DMS53 treated with DMSO at 0.1 percent for 48 hours (cell line): ENCODE results near the gene DUSP14.
A peak's percentile ranks its signal among the peaks of the same experiment; 100 is the strongest.

Source experiments
- DNase-seq: peaks from one replicate; lab custom pipeline; 2025; ENCODE audit not compliant: unreplicated experiment; lab: John Stamatoyannopoulos, UW

The DUSP14 gene

DNA sequence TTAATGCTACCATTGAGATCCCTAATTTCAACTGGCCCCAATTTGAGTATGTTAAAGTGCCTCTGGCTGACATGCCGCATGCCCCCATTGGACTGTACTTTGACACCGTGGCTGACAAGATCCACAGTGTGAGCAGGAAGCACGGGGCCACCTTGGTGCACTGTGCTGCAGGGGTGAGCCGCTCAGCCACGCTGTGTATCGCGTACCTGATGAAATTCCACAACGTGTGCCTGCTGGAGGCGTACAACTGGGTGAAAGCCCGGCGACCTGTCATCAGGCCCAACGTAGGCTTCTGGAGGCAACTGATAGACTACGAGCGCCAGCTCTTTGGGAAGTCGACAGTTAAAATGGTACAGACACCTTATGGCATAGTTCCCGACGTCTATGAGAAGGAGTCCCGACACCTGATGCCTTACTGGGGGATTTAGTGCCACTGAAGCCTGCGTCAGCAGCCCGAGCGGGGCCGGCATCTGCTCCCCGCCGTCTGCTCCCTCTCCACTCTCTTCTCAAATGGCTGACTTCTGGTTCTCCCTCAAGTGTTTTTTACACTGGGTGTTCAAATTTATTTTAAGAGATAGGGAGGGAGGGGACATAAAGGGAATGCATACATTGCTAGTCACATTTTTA, 22.9 kb downstream of the DUSP14 start:
- no peak for DNase-seq

DNA sequence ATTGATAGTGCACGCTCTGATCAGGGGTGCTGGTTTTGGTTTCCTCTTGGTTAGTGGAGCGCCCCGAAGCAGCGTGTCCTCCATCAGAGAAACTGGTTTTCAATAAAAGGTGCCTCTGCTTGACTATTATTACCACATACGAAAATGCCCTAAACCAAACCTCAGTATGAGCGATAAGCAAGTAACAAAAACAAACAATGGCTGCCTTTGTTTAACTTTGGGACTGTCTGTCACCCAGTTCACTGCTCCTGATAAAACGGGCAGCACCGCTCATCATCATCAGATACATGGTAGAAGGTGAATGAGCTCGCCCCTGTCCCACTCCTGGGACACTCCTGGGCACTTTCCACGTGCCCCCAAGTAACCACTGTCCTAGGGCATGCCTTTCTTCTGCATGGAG, 24.0 kb downstream of the DUSP14 start:
- no peak for DNase-seq

DNA sequence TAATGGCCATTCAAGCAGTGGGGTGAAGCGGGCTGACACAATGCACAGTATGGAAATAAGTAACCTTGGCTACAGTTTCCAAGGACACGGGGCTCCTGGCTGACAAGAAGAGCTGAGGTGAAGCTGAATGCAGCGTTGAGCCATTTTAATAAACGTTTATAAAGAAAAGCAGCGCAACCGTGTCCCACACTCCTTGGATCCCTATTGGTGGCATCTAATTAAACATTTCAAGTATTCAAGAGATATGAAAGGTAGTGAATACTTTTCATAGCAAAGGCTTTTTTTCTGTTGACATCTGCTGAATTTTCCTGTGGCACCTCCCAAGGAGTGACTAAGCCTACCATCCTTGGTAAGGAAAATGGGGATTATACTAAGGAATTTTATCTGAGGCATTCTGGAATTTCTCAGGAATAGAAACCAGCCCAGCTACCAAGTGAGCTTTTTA, 26.5 kb downstream of the DUSP14 start:
- no peak for DNase-seq

DNA sequence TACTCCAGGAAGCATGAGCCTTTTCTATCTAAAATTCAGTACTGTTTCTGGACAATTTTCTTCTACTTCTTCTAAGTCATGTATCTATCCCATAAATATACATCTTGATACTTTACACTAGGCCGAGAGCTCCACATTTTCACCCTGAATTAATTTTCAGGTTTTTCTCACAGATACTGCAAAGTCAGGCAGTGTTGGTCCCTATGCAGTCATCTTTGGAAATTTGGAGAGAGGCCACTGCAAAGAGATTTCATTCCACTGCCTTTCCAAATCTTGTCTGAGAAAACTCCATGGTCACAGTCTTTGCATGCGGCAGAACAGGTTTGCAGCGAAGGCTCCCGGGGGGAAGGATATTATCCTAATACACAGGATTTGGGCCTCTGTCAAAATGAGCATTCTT, 28.2 kb downstream of the DUSP14 start:
- DNase-seq, result no peak

DNA sequence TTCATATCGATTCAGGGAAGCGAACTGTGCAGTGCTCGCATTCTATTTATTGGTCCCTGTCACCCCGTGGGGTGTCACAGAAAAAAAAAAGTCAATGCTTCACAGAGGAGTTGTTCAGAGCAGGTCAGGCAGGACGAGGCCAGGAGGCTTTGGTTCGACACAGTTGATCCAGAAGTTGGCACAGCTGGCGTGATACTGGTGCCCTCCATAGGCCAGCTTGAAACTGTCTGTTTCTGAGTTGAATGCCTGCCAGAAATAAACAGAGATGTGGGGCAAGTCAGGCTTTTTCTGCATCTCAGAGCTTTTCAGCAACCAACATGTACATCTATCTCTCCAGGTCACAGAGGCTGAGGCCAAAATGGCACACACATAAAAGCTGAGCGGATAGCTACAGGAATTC, 29.1 kb downstream of the DUSP14 start:
- DNase-seq, result no peak

DNA sequence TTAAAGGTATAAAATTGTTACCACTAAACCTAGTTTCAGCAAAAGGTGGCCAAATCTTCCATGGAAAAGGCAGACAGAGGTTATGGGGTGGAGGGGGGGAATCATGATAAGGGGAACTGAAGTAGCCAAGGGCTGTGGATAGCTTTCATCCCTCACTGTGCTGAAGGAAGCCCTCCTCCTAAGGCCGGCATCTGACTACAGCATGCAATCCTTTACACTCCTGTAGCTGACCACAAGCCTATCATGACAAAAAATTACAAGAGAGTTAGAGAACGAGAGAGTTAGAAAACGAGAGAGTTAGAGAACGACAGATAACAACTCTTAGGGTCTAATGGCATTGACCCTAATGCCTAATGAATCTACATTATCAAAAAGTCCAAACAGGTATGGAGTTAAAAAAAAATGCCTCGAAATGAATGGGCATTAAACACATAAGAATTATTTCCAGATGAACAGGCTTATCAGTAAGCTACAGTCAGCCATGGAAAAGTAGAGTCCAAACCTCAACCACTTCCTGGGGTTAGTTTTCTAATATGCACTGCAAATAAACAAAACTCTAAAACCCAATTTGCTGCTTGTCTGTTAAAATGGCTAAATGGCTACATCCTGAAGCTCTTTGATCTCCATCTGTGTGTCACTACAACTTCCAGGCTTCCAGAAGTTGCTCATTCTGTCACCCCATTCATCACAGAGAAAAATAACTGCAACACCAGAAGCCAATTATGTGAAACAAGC, 29.7 kb downstream of the DUSP14 start:
- no peak for DNase-seq

DNA sequence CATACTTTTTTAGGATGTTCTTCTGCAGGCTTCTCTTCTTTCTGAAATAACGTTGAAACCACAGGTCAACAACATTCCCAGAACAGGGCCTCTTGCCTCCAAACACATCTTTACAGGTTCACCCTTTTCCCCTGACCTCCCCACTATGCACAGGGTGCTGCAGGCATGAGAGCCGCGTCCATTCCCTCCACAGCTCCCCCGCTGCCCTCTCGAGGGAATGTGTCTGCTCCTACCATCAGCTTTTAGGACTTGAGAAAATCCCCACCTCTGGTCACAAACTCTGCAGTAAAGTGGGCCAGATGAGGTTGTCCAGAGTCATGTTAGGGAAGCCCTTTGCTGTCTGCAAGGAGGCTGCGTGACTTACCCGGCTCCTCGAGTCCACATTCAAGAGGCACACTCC, 30.5 kb downstream of the DUSP14 start:
- no peak for DNase-seq

DNA sequence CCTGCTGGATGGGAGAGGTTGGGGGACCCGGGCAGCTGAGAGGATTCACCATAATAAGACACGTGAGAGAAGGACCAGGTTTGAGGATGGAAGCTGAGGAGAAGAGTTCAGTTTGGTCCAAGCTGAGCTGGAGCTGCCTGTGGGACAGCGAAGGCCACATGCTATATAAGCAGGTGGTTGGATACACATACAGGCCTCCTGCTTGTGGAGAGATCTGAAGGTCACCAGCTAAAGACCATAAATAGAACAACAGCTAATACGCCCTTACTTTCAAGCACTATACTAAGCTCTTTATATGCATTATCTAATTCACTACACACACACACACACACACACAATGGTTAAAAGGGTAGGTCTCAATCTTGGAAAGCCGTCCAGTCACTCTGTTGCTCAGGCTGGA, 32.1 kb downstream of the DUSP14 start:
- no peak for DNase-seq

DNA sequence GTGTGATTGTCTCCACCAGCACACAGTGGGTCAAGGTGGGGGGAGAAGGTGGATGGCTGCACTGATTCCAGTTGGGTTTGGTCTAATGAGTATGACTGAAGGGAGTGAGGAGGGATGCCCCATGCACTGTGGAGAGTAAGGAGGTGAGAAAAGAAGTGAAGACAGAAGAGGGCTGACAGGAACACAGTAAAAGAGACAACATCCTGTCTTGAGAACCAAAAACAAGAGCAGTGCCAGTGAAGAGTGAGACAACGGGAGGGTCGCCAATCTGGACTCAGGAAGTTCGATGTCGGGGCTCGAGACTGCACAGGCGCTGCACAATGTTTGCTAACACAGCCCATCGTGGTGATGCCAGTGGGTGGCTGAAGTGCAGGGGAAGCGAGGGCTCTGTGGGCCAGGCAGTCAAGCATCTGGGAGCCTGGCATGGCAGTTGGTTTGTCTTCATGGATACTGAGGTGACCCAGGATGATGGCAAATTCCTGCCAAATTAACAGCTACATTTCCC, 34.1 kb downstream of the DUSP14 start:
- DNase-seq, result no peak

DNA sequence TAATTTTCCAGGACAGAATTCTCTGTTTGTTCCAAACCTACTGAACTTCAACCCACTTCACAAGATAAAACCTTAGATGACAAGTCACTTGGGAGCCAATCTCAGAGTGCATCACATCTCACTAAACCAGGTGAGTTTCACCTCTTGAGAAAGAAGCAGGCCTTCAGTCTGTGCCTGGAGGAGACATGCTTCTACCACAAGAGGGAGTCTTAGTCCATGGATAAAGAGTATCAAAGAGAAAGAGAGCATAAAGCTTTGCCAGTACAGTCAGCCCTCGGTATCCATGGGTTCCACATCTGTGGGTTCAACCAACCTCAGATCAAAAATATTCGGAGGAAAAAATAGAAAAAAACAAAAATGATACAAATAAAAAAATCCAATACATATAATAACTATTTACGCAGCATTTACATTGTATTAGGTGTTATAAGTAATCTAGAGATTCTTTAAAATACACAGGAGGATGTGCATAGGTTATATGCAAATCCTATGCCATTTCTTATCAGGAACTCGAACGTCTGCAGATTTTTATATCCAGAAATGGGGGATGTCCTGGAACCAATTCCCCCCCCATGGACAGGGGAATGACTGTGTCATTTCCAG, 37.7 kb downstream of the DUSP14 start:
- peak; percentile 30 for DNase-seq

DNA sequence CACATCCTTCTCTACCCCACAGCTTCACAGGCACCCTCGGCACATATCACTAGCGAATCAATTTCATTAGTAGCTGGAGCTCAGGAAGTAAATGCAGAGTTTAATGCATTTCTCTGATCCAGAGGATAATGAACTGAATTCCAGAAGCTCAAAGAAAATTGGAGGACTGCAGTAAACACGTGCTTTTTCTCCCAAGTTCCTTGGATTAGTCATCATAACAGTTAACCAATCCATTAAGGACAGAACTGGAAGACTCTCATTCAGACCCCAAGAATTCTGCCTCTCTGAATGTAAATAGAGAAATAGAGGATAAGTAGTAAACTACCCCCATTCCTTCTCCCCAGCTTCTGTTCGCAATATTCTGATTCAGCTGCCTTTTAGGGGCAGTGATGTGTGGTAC, 40.7 kb downstream of the DUSP14 start:
- DNase-seq, result no peak

DNA sequence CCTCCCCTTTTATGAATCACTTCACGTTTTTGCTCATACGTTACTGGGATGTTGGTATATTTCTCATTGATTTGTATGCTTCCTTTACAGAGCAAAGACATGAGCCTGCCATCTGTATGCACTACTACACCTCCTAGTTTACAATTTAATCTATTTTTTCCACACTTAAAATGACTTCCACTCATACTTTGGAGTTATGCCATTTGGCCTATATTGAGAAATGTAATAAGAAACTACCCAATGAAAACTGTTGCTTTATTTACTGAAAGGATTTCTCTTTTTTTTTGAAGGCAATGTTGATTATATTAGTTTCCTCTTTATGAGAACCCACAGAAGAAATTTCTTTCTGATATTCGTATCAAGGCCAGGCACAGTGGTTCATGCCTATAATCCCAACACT, 43.1 kb downstream of the DUSP14 start:
- DNase-seq, result no peak

DNA sequence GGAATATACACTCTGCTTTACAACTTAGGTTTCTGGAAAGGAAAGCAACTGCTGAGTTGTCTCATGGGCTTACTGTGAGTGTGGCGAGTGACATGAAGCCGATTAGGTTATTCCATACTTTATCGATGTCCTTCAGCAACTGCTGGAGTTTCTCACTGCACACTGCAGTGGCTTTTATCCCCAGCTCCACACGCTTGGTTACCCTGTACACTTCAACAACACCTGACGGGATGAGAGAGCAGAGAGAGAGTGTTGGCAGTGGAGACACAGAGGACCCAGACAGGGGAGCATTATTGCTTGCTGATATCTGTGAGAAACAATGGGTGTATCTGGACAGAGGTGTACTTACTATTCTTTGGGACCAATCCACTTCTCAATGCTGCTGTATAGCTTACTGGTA, 46.2 kb downstream of the DUSP14 start:
- DNase-seq, result no peak

DNA sequence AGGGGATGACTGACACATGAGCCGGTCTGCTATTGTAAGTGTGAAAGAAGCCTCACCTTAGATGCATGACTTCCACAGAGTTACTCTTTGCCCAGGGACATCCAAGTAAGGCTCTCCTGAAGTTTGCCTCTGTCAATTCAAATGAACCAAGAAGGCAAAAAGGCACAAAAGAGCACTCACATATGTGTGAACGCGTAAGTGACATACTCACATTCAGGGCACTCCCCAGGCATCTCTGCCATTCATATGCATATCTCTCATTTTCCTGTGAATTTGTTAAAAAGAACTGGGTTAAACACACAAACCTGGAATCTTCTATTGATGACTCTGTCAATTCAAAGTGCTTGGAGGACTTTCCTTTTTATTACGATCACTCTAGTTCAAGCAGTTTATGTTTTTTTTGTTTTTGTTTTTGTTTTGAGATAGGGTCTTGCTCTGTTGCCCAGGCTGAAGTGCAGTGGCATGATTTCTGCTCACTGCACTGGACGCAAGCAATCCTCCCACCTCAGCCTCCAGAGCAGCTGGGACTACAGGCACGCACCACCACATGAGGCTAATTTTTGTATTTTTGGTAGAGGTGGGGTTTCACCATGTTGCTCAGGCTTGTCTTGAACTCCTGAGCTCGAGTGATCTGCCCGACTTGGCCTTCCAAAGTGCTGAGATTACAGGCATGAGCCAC, 49.4 kb downstream of the DUSP14 start:
- no peak for DNase-seq

DNA sequence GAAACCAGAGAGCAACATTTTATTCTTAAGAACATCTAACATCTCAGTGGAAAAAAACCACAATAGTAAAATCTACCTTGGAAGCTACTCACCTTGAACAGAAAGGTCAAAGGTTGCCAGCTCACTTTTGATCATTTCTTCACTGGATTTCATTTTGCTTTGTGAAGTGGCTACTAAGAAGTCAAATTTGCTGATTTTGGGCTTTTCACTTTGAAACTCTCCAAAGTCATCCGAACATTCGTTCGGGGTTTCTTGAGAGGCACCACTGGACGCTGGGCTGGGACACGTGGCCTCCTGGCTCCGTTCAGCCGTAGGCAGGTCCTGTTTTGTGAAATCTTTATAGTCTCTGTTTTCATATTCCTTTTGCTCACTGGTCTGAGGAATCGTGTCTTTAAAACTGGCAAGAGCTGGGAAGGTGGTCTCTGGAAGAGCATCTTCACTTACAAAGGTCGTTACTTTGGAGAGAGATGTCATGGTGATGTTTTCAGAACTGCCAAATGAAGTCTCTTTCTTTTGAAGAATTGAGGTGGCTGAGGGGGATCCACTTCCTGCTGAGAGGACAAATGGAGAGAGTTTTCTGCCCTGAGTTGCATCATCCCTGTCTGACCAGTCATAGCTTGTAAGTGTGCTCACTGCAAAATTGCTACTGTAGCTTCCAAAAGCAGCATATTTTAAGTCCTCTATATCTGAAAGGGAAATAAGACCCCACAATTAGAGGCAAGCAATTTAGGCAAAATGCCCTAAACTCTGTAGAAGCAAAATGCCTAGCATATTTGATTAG, 52.4 kb downstream of the DUSP14 start:
- no peak for DNase-seq

DNA sequence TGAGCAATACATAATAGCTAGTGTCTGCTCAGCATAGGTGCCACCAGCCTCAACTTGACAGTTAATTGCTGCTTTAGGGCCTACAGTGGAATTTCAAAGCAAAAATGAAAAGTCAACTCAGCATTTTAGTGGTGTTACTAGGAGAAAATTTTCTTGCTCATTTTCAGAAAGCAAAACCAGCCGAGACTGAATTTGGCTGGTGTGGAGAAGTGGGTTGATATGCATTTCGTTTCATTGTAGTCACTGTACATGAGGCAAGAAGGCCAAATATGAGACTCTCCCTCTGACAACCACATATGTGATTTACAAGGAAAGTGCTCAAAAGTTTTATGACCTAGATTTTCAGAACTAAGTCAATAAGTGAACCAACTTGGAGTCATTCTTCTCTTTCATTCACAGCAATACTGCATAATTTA, 54.0 kb downstream of the DUSP14 start:
- no peak for DNase-seq

DNA sequence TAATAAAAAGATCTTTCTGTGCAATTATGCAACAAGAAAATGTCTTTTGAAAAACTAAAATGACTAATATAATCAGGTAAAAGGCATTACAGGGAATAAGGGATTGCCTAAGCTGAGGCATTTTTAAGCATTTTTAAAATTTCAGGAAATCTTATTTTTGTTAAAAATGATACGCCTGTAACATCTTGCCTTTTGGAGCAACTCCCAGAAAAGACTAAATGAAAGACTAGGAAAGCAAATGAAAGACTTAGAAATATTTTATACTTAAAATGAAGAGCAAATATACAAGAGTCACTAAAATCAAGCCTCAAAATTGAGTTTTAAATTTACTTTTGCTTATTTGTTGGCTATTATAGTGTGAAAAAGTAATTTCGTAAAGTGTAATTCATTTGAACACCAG, 55.8 kb downstream of the DUSP14 start:
- DNase-seq, result no peak

DNA sequence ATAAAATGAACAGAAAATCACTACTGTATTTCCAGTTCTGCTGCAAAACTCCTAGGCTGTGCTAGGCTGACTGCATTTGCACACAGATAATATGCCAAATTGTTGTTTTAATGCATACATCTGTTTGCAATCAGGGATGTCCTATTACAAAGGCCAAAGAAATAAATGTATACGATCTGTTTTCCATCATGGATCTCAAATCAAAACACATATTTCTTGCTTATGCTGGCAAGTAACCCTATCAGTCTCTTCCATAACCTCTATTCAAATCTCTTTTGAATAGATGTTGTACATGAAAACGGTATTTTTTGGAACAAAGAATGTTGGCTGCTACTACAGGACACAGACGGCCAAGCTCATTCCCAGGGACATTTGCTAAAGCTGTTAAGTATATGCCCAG, 56.6 kb downstream of the DUSP14 start:
- no peak for DNase-seq

DNA sequence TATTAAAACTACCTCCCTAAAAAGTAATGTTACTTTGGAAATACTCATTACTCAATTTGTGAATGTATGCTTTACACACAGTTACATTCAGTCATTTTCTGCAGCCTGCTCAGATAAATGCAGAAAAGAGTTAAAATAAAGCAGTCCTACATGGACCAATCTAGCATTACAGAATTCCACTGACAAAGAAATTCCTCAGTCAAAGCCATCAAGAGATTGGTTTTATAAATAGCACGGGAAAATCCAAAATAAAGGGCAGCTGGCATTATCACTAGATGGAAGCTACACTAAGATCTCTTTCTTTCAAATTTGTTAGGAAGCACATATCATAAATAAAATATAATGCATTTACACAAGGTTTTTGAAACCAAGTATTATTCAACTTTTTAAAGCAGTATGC, 58.3 kb downstream of the DUSP14 start:
- DNase-seq, result no peak

DNA sequence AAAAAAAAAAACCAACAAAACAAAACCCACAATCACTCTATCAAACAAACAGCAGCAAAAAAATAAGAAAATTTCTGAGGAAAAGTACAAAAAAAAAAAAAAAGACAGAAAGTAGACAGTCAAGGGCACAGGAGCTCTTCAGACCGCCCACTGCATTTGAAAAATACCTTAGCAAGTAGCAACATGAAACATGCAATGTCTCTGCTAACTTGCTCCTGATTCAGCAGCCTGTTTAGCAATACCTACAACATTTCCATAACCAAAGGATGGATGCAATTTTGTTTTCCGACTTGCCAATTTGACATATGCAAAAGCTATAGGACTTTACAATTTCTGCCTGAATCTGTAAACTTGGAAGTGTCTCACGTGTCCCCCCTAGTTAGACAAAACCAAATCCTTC, 62.1 kb downstream of the DUSP14 start:
- DNase-seq, result no peak

DNA sequence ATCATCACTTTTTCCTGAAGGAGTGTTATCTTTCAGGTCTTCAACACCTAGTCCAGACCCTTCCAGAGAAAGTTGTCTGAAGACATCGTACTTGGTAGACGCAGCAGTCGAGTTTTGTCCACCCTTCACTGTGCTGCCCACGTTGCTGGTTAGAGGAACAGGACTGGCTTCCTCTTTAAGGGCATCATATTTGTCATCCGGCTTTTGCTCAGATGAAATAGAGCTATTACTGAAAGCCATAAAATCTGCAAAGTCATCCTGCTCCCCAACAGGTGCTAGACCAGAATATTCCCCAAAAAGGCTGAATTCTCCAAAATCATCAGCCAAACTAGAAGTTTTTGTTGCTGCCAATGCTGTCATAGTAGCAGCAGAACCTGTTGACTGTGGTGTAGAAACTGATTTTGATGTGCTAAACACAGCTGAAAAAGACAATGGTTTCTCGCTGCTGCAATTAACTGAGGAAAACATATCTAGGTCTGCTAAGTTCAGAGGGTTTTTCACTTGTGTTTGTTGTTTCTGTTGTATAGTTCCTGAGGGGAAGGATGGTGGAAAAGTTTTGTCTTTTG, 63.8 kb downstream of the DUSP14 start:
- no peak for DNase-seq
